GM12892 (cell line): Measurements from ENCODE around the gene MGA.
"Not testable (repeated sequence)": the region's sequence is repeated elsewhere in the genome, so short reads cannot be mapped to it uniquely, and the experiment has no call there.

Experiments used
- DNase-seq: peaks from one replicate; pipeline ENCODE4 v3.0.0; 2011; ENCODE audit not compliant: insufficient read length
- FAIRE-seq: peaks from 2 replicates; lab custom pipeline; 2011; peaks lifted over from hg19 to GRCh38; lab: Jason Lieb, UNC
- POLR2A ChIP-seq: IDR thresholded peaks from 2 replicates; pipeline ENCODE4 v1.6.1; 2011; ENCODE audit warnings: low read depth, low read length, control low read depth
- POLR2AphosphoS5 ChIP-seq: IDR thresholded peaks from 2 replicates; pipeline ENCODE4 v1.6.1; 2011; ENCODE audit warnings: low read depth, low read length, control low read depth
- TAF1 ChIP-seq: IDR thresholded peaks from 2 replicates; pipeline ENCODE4 v1.6.1; 2011; ENCODE audit warnings: low read depth, mild to moderate bottlenecking, control low read depth, low read length, borderline replicate concordance

MGA gene

GRCh38 chr15:41730543-41730942 lies 70.3 kb downstream of the MGA start:
- DNase-seq (no peak), FAIRE-seq (no peak)

DNA sequence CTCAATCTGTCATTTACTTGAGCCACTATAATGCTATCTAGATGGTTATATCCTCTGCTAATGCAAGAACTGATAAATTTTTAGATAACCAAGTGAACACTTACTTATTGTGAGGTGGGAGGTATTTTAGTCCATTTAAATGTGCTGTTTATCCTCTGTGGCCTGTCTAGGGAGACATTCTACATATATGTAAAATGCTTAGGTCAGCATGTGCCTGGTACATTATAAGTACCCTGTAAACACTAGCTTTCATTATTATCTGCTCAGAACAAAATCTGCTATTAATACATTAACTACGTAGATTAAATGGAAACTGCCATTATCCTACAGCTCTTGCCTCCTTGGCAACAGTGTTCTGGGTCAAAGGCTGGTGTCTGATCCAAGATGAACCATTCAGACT lies 72.3 kb downstream of the MGA start:
- TF ChIP-seq TAF1 (no peak), POLR2A (no peak), POLR2AphosphoS5 (no peak)
- no peak for DNase-seq
- FAIRE-seq: no peak

More at GRCh38 chr15:41730543-41730942, 70.3 kb downstream of the MGA start:
- no peak for TF ChIP-seq POLR2AphosphoS5
- TF ChIP-seq POLR2A: no peak
- TF ChIP-seq TAF1: no peak

DNA sequence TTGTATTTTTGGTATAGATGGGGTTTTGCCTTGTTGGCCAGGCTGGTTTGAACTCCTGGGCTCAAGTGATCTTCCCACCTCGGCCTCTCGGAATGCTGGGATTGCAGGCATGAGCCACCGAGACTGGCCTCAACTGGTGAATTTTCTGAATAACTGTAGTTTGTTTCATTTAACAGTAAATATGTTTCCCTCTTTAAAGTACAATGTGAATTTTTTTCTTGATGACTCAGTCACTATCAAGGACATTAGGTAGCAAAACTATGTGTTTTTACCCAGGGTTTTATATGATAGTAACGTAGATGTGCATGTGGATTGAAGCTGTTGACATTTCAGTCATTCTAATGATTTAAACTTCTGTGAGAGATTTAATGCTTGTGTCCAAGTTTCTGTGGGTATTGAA lies 73.9 kb downstream of the MGA start:
- DNase-seq: no peak
- no peak for TF ChIP-seq TAF1
- TF ChIP-seq POLR2A: no peak
- no peak for TF ChIP-seq POLR2AphosphoS5
- FAIRE-seq: no peak

GRCh38 chr15:41735046-41735445 lies 74.8 kb downstream of the MGA start:
- TF ChIP-seq POLR2A: no peak
- no peak for TF ChIP-seq POLR2AphosphoS5
- no peak for TF ChIP-seq TAF1
- DNase-seq (no peak), FAIRE-seq (no peak)

- DNase-seq, FAIRE-seq: not testable (repeated sequence)
Observed at GRCh38 chr15:41735492-41735891, 75.3 kb downstream of the MGA start.

DNA sequence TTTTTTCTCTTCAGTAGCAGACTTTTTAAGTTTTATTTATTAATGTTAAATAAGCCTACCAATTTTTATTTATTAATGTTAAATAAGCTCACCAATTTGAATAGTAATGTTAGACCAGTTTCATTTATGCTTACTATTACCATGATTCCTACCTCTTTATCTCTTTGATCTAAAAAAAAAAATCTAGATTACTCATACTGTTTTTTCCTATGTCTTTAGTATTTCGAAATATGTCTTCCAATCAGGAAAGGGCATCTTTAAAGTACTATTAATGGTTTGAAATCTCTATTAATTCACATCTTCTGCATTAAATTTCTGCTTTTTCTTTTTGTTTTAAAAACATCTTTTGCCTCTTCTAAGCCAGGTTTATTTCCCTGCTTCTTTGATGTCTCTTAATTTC lies 86.6 kb downstream of the MGA start:
- TF ChIP-seq POLR2A: no peak
- no peak for TF ChIP-seq TAF1
- no peak for TF ChIP-seq POLR2AphosphoS5
- FAIRE-seq (no peak), DNase-seq (no peak)

- no peak for TF ChIP-seq POLR2AphosphoS5
- no peak for TF ChIP-seq TAF1
- no peak for TF ChIP-seq POLR2A
- DNase-seq (no peak), FAIRE-seq (no peak)
Observed at GRCh38 chr15:41756198-41756597, 96.0 kb downstream of the MGA start.

- TF ChIP-seq TAF1 (no peak), POLR2AphosphoS5 (no peak), POLR2A (no peak)
- FAIRE-seq (no peak), DNase-seq (no peak)
Observed at GRCh38 chr15:41772720-41773331, 112.6 kb downstream of the MGA start.

DNA sequence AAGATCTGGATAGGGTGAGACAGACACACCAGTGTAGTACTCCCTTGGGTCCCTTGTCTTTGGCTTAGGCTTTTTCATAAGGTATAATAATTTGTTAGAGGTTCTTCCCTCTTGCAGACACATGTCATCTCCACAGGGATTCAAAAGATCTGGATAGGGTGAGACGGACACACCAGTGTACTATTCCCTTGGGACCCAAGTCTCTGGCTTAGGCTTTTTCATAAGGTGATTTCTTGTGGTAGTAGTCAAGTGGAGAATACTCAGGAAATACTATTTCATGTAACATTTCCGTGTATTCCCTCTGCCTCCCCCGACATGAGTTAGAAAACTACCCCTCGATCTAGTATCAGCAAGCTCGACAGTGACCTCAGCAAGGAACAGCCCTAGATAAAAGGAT lies 113.1 kb downstream of the MGA start:
- no peak for TF ChIP-seq POLR2A
- TF ChIP-seq POLR2AphosphoS5: no peak
- TF ChIP-seq TAF1: no peak
- no peak for FAIRE-seq

GRCh38 chr15:41773729-41774061 lies 113.5 kb downstream of the MGA start:
- DNase-seq: no peak
- FAIRE-seq: no peak
- TF ChIP-seq TAF1 (no peak), POLR2A (peak; percentile 50; the same call in 1 of the 2 replicates), POLR2AphosphoS5 (no peak)

More for the DNA sequence above, 113.1 kb downstream of the MGA start:
- DNase-seq: no peak

DNA sequence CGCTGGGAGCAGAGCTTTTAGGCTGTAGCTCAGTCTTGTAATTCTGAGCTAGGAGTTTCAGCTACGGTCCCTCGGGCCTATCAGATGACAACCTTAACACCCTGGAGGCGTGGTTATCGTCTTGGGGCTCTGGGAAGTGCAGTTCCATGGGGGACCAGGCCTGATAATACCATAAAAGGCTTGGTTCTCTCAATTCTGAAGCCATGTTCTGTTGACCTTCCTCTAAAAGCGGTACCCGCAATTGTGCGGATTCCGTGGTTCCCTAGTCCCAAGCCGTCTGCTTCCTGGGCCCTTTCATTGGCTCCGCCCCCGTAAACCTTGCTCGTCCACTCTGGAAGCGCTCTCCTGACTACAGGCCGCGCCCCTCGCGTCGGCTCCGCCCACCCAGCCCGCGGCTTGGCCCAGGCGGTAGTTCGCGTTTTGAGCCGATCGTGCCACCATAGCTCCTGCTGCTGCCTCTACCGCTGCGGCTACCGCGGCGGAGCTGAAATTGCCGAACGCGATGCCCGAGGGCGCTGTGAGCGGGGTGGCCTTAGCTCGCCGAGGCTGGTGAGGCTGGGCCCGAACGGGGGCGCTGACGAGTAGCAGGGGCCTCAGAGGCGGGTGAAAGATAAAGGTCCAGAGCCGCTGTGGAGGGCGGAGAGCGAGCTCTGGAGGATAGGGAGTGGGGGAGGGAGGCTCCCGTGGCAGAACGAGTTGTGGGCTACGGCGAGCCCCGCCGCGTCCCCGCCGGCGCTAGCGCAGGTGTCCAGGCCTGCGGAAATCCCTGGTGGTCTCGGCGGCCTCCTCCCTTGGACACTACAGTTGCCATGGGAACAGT lies 114.1 kb downstream of the MGA start, which contains the start of gene MAPKBP1:
TSS of gene MAPKBP1 (plus strand) at position 423 of the 820 bp plus-strand sequence. CDS start 792 bp downstream, outside the sequence.
- FAIRE-seq: peak; percentile 96
- no peak; the same call in 1 of the 2 replicates for TF ChIP-seq POLR2AphosphoS5
- no peak for TF ChIP-seq TAF1
- DNase-seq: peak; percentile 88

DNA sequence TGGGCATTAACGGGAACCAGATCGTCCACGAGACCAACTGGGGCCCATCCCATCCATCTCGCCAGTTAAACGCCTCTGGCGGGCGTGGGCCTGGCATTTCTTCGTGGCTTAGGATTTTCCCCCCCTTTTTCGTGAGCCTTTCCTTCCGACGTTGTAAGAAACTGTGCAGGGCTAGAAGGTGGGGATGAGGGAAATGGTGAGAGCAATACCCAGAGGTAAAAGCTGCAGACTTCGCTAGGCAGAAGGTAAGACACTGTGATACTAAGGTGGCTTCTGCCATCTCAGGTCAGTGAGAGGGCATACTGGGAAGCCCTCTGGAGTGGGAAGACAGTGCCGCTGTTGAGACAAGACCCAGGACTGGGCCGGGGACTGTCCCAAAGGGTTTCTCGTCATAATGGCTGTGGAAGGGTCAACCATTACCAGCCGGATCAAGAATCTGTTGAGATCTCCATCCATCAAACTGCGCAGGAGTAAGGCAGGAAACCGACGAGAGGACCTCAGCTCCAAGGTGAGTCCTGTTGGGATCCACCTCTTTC lies 114.7 kb downstream of the MGA start:
- FAIRE-seq (no peak), DNase-seq (no peak)
- TF ChIP-seq POLR2A (no peak), POLR2AphosphoS5 (no peak), TAF1 (no peak)
